ENCODE data around the gene NELL1. TPM values are rescaled to one million over a fixed set of nuclear protein-coding genes. Genes with fewer than 3 reads are reported as not detected.

The NELL1 gene
- total and polyA plus RNA-seq, 8 donors = 0.24 to 1.8 (median 0.71) TPM; not detected in 2

- intact Hi-C loops (cut with DNase I) = no loop called here
- ATAC-seq (no peak), DNase-seq (no peak)
- Histone ChIP-seq H3K27me3 (no peaks in the 10 kb centered on the region), H3K4me3 (no peak overlapping the region), H3K36me3 (no peaks in the 10 kb centered on the region), H3K4me1 (no peaks in the 10 kb centered on the region), H3K9me3 (peaks cover 0 to 3% of the 10 kb centered on the region in 2 donors), H3K27ac (no peak overlapping the region)
- no peak for TF ChIP-seq CTCF (IDR thresholded peaks at IDR 0.05)
These were observed 304.7 kb downstream of the NELL1 start for GRCh38 chr11:20973940-20974559.

GRCh38 chr11:20980736-20981135, 311.4 kb downstream of the NELL1 start:
- no peak overlapping the region for H3K4me3 ChIP-seq
- DNase-seq (no peak), ATAC-seq (no peak)
- no peak for TF ChIP-seq CTCF (IDR thresholded peaks at IDR 0.05)
- H3K27me3 ChIP-seq = no peaks in the 10 kb centered on the region
- no peaks in the 10 kb centered on the region for H3K36me3 ChIP-seq
- H3K9me3 ChIP-seq = peaks cover 0 to 3% of the 10 kb centered on the region in 2 donors
- no peak overlapping the region for H3K27ac ChIP-seq
- H3K4me1 ChIP-seq = no peaks in the 10 kb centered on the region
- intact Hi-C loops (cut with DNase I) = no loop called here

GRCh38 chr11:20990447-20990846, 321.1 kb downstream of the NELL1 start:
- Histone ChIP-seq H3K9me3 (no peaks in the 10 kb centered on the region), H3K4me1 (no peaks in the 10 kb centered on the region), H3K4me3 (no peak overlapping the region), H3K27ac (no peak overlapping the region), H3K36me3 (no peaks in the 10 kb centered on the region), H3K27me3 (no peaks in the 10 kb centered on the region)
- TF ChIP-seq CTCF (IDR thresholded peaks at IDR 0.05) = no peak
- intact Hi-C loops (cut with DNase I) = no loop called here
- ATAC-seq (no peak), DNase-seq (no peak)

- no peak for DNase-seq
- Histone ChIP-seq H3K27me3 (no peaks in the 10 kb centered on the region), H3K4me3 (no peak overlapping the region), H3K36me3 (no peaks in the 10 kb centered on the region), H3K27ac (no peak overlapping the region), H3K4me1 (no peaks in the 10 kb centered on the region), H3K9me3 (no peaks in the 10 kb centered on the region)
- no peak for TF ChIP-seq CTCF (IDR thresholded peaks at IDR 0.05)
- intact Hi-C loops (cut with DNase I) = no loop called here
- ATAC-seq = no peak
These were observed 322.1 kb downstream of the NELL1 start for GRCh38 chr11:20991471-20991870.

GRCh38 chr11:21007297-21007696, 337.9 kb downstream of the NELL1 start:
- H3K9me3 ChIP-seq = peaks cover 0 to 9% of the 10 kb centered on the region in 2 donors
- H3K4me3 ChIP-seq = no peak overlapping the region
- TF ChIP-seq CTCF (IDR thresholded peaks at IDR 0.05) = no peak
- intact Hi-C loops (cut with DNase I) = no loop called here
- H3K27me3 ChIP-seq = no peaks in the 10 kb centered on the region
- H3K36me3 ChIP-seq = no peaks in the 10 kb centered on the region
- no peak overlapping the region for H3K27ac ChIP-seq
- no peaks in the 10 kb centered on the region for H3K4me1 ChIP-seq
- DNase-seq (no peak), ATAC-seq (no peak)
